Kidney (tissue), 14 donors: ENCODE measurements around the gene ZCWPW1. TPM values are rescaled to one million over a fixed set of nuclear protein-coding genes. Genes with fewer than 3 reads are reported as not detected.
A peak's percentile ranks its signal among the peaks of the same experiment; 100 is the strongest.
"Not testable (repeated sequence)": the region's sequence is repeated elsewhere in the genome, so short reads cannot be mapped to it uniquely, and the experiment has no call there.

Experiments
- DNase-seq, 5 donors: peaks; one replicate each; pipeline ENCODE4 v3.0.0-alpha.2; 2013 to 2020
- FAIRE-seq: peaks from 2 replicates; lab custom pipeline; 2012; peaks lifted over from hg19 to GRCh38; lab: Jason Lieb, UNC
- H3K27ac ChIP-seq, 2 donors: one replicate each; pipeline ENCODE4 v1.7.0; 2013; ENCODE audit warnings: low read depth in 2 of 2, low read length in 2 of 2, inconsistent platforms in 1 of 2
- H3K27me3 ChIP-seq: one replicate; pipeline ENCODE4 v1.7.1; 2013; ENCODE audit warnings: low read length, inconsistent platforms; ENCODE audit not compliant: control insufficient read depth, insufficient read depth
- H3K36me3 ChIP-seq, 3 donors: one replicate each; pipeline versions ENCODE4 v1.7.0 to v1.7.1; 2013; ENCODE audit warnings: low read length in 3 of 3, control low read depth in 1 of 3, inconsistent platforms in 1 of 3; ENCODE audit not compliant: insufficient read depth in 3 of 3, control insufficient read depth in 2 of 3
- H3K4me1 ChIP-seq, 3 donors: one replicate each; pipeline versions ENCODE4 v1.7.0 to v1.7.1; 2013; ENCODE audit warnings: low read length in 3 of 3, inconsistent platforms in 1 of 3, low read depth in 1 of 3; ENCODE audit not compliant: control insufficient read depth in 2 of 3, insufficient read depth in 2 of 3
- H3K4me3 ChIP-seq, 3 donors: one replicate each; pipeline versions ENCODE4 v1.7.0 to v1.8.1; 2013; ENCODE audit warnings: low read length in 3 of 3, control low read depth in 1 of 3, inconsistent platforms in 1 of 3
- H3K9ac ChIP-seq, 3 donors: one replicate each; pipeline versions ENCODE4 v1.7.0 to v1.7.1; 2013; ENCODE audit warnings: low read length in 3 of 3, control low read depth in 1 of 3, inconsistent platforms in 1 of 3
- H3K9me3 ChIP-seq, 3 donors: one replicate each; pipeline versions ENCODE4 v1.7.0 to v1.7.1; 2013; ENCODE audit warnings: low read length in 3 of 3, control low read depth in 1 of 3, inconsistent platforms in 1 of 3; ENCODE audit not compliant: control insufficient read depth in 2 of 3, insufficient read depth in 1 of 3
- intact Hi-C: fragments of 100-400 bp; cut with DNase I; formaldehyde crosslinking; loops from one replicate; pipeline ENCODE4 v1.11.1; 2022
- polyA plus RNA-seq: library from polyadenylated mRNA; stranded (reverse); fragments of 350-450 nt; fragmentation: Illumina TruSeq; extraction: RNeasy Lipid Tissue Mini Kit (QIAGEN cat#74804); gene quantifications from one replicate; pipeline ENCODE4 v1.2.3, GENCODE V29; 2014; ENCODE audit warnings: low read depth, low replicate concordance; ENCODE audit not compliant: insufficient read depth
- total RNA-seq: library from RNA; stranded (reverse); fragmentation: NEBNext Ultra II Directional; extraction: Animal tissue kit (Norgen Biotek cat#: 25700); gene quantifications from one replicate; pipeline ENCODE4 v1.2.1, GENCODE V29; 2021
- TF ChIP-seq, protein P1 (sequence below): IDR thresholded peaks from 3 replicates; pipeline ENCODE4 v1.5.1; 2012; ENCODE audit warnings: mild to moderate bottlenecking, moderate library complexity, borderline replicate concordance; ENCODE audit not compliant: insufficient read depth; ENCODE audit errors: extremely low read depth
- donor health status: control.
- donor health status: control.
- donor health status: control.
- donor health status: control.
- donor health status: control.
- donor health status: DM: yes; HTN: yes; CAD: no.
- donor health status: Normal renal cell carcinoma (clear cell type).

Gene ZCWPW1
- total and polyA plus RNA-seq, 2 donors from 2014 or later: 3.0 to 7.9 TPM

GRCh38 chr7:100374601-100375000 is 53.9 kb downstream of the ZCWPW1 start:
- DNase-seq (peak in 1 of 5 donors; percentile 43), FAIRE-seq (no peak)
- no peak overlapping the region for H3K27ac ChIP-seq
- intact Hi-C loops: no loop called here
- no peaks in the 10 kb centered on the region for H3K9me3 ChIP-seq
- H3K4me3 ChIP-seq: peak overlapping the region in 1 of 3 donors; percentile 28
- no peaks in the 10 kb centered on the region for H3K36me3 ChIP-seq
- TF ChIP-seq, protein P1, sequence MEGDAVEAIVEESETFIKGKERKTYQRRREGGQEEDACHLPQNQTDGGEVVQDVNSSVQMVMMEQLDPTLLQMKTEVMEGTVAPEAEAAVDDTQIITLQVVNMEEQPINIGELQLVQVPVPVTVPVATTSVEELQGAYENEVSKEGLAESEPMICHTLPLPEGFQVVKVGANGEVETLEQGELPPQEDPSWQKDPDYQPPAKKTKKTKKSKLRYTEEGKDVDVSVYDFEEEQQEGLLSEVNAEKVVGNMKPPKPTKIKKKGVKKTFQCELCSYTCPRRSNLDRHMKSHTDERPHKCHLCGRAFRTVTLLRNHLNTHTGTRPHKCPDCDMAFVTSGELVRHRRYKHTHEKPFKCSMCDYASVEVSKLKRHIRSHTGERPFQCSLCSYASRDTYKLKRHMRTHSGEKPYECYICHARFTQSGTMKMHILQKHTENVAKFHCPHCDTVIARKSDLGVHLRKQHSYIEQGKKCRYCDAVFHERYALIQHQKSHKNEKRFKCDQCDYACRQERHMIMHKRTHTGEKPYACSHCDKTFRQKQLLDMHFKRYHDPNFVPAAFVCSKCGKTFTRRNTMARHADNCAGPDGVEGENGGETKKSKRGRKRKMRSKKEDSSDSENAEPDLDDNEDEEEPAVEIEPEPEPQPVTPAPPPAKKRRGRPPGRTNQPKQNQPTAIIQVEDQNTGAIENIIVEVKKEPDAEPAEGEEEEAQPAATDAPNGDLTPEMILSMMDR: no peak
- peaks cover 0 to 3% (median 0%) of the 10 kb centered on the region in 3 donors for H3K4me1 ChIP-seq
- H3K9ac ChIP-seq: no peak overlapping the region
- no peaks in the 10 kb centered on the region for H3K27me3 ChIP-seq

DNA sequence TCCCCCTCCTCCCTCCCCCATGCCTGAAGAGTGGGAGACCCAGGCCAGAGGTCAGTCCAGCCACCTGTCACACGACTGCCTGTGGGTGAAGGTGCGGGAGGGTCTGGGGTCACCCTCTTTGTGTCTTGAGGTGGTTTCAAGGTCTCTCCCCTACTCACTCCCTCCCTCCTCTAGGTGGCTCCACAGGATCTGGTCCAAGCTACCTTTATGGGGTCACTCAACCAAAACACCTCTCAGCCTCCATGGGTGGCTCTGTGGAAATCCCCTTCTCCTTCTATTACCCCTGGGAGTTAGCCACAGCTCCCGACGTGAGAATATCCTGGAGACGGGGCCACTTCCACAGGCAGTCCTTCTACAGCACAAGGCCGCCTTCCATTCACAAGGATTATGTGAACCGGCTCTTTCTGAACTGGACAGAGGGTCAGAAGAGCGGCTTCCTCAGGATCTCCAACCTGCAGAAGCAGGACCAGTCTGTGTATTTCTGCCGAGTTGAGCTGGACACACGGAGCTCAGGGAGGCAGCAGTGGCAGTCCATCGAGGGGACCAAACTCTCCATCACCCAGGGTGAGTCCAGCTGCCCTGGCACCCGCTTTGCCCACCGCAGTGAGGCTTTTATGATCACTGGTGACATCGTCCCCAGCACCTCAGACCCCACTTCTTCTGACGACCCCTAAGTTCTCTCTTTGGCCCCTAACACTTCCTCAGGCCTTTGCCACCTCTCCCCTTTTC is 54.5 kb downstream of the ZCWPW1 start:
- TF ChIP-seq, protein P1: peak; percentile 5
- FAIRE-seq: not testable (repeated sequence)

DNA sequence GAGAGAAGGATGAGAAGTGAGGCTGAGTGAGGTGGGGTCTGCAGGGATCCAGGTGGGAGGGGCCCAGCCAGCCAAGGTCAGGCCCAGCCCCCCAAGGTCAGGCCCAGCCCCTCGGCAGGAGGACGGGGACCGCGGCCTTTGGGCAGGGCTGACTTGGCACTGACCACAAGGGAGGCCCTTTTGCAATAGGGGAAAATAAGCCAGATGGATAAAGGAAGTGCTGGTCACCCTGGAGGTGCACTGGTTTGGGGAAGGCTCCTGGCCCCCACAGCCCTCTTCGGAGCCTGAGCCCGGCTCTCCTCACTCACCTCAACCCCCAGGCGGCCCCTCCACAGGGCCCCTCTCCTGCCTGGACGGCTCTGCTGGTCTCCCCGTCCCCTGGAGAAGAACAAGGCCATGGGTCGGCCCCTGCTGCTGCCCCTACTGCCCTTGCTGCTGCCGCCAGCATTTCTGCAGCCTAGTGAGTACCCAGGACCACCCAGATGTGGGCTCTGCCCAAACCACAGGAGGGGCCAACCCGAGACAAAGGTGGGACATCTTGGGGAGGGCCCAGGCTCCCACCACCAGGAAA is 55.2 kb downstream of the ZCWPW1 start, which contains the start of gene PILRA:
Gene PILRA (plus strand): TSS at position 227 of the 571 bp plus-strand sequence. CDS start 170 bp downstream, at position 397.
- H3K4me3 ChIP-seq: peak within 1 kb of the TSS in 1 of 3 donors; percentile 28
- DNase-seq: peak in 1 of 5 donors; percentile 68

More for the DNA sequence above, 54.5 kb downstream of the ZCWPW1 start:
- peak overlapping the region in 1 of 3 donors; percentile 28 for H3K4me3 ChIP-seq
- H3K4me1 ChIP-seq, H3K27ac ChIP-seq, H3K27me3 ChIP-seq, intact Hi-C loops, H3K9me3 ChIP-seq, H3K36me3 ChIP-seq: not testable (repeated sequence)
- H3K9ac ChIP-seq: peak overlapping the region in 1 of 3 donors; percentile 3
- peak in 3 of 5 donors; percentile 43 to 56 (median 47) for DNase-seq

More for the DNA sequence above, 55.2 kb downstream of the ZCWPW1 start, which contains the start of gene PILRA:
- TF ChIP-seq, protein P1: no peak
- no peak for FAIRE-seq
- Histone ChIP-seq H3K27ac (no peak within 1 kb of the TSS), H3K9me3 (no peaks in the 10 kb centered on the region), H3K4me1 (peaks cover 0 to 3% (median 0%) of the 10 kb centered on the region in 3 donors), H3K36me3 (no peaks in the 10 kb centered on the region), H3K9ac (peak within 1 kb of the TSS in 1 of 3 donors; percentile 3), H3K27me3 (no peaks in the 10 kb centered on the region)
- intact Hi-C loops: no loop called here
